Tibial artery (tissue), 4 donors: Measurements from ENCODE around the gene CLDN16.
A peak's percentile ranks its signal among the peaks of the same experiment; 100 is the strongest.

Experiments used
- DNase-seq, 2 donors: peaks; one replicate each; pipeline ENCODE4 v3.0.0-alpha.2; 2019
- H3K27ac ChIP-seq, 2 donors: fragments of 200-600 bp; sonication (generic) in 1 of 2; 1 replicate in 1 of 2; 2 replicates in 1 of 2; pipeline ENCODE4 v1.5.1; 2018 to 2019; ENCODE audit warnings: mild to moderate bottlenecking in 1 of 2
- H3K27me3 ChIP-seq, 2 donors: fragments of 200-600 bp; sonication (generic) in 1 of 2; one replicate each; pipeline versions ENCODE4 v1.5.1 to v1.6.0; 2016 to 2019
- H3K36me3 ChIP-seq, 3 donors: fragments of 200-600 bp; sonication (generic) in 2 of 3; one replicate each; pipeline ENCODE4 v1.5.1; 2016 to 2019; ENCODE audit warnings: mild to moderate bottlenecking in 2 of 3
- H3K4me1 ChIP-seq, 4 donors: fragments of 200-600 bp; sonication (generic) in 2 of 4; 1 replicate in 3 of 4; 2 replicates in 1 of 4; pipeline ENCODE4 v1.5.1; 2016 to 2019
- H3K4me3 ChIP-seq, 2 donors: fragments of 200-600 bp; sonication (generic) in 1 of 2; 1 replicate in 1 of 2; 2 replicates in 1 of 2; pipeline ENCODE4 v1.5.1; 2018 to 2019; ENCODE audit warnings: mild to moderate bottlenecking in 2 of 2
- H3K9me3 ChIP-seq, 3 donors: fragments of 200-600 bp; sonication (generic) in 1 of 3; one replicate each; pipeline ENCODE4 v1.5.1; 2016 to 2019
- CTCF ChIP-seq, 2 experiments: fragments of 200-600 bp in 1 of 2; fragments of 450-650 bp in 1 of 2; IDR thresholded peaks; one replicate each; pipeline ENCODE4 v1.5.1; 2017 to 2019; ENCODE audit warnings: antibody characterized with exemption in 2 of 2, mild to moderate bottlenecking in 1 of 2, moderate library complexity in 1 of 2
- intact Hi-C: fragments of 100-400 bp; cut with DNase I; formaldehyde crosslinking; loops from one replicate; pipeline ENCODE4 v1.15.0; 2023; ENCODE audit warnings: low total_unique reads

Gene CLDN16

GRCh38 chr3:190360228-190360627, 27.7 kb upstream of the CLDN16 start:
- intact Hi-C loops: no loop called here
- peak overlapping the region in 1 of 2 donors; percentile 32 for H3K27ac ChIP-seq
- H3K36me3 ChIP-seq: no peaks in the 10 kb centered on the region
- no peaks in the 10 kb centered on the region for H3K9me3 ChIP-seq
- no peaks in the 10 kb centered on the region for H3K27me3 ChIP-seq
- peaks cover 0 to 18% (median 2%) of the 10 kb centered on the region in 4 donors for H3K4me1 ChIP-seq
- no peak overlapping the region for H3K4me3 ChIP-seq
- no peak for TF ChIP-seq CTCF (IDR thresholded peaks at IDR 0.05)
- DNase-seq: no peak

- intact Hi-C loops: no loop called here
- H3K27me3 ChIP-seq: no peaks in the 10 kb centered on the region
- H3K4me3 ChIP-seq: no peak overlapping the region
- no peak for TF ChIP-seq CTCF (IDR thresholded peaks at IDR 0.05)
- no peak overlapping the region for H3K27ac ChIP-seq
- no peaks in the 10 kb centered on the region for H3K36me3 ChIP-seq
- H3K4me1 ChIP-seq: peaks cover 0 to 18% (median 2%) of the 10 kb centered on the region in 4 donors
- H3K9me3 ChIP-seq: no peaks in the 10 kb centered on the region
- DNase-seq: no peak
These were observed 26.2 kb upstream of the CLDN16 start for GRCh38 chr3:190361791-190362190.

- Histone ChIP-seq H3K9me3 (no peaks in the 10 kb centered on the region), H3K27me3 (no peaks in the 10 kb centered on the region), H3K4me1 (peaks cover 0 to 18% (median 2%) of the 10 kb centered on the region in 4 donors), H3K4me3 (no peak overlapping the region), H3K27ac (no peak overlapping the region), H3K36me3 (no peaks in the 10 kb centered on the region)
- no peak for TF ChIP-seq CTCF (IDR thresholded peaks at IDR 0.05)
- DNase-seq: no peak
- intact Hi-C loops: no loop called here
These were observed 25.7 kb upstream of the CLDN16 start for GRCh38 chr3:190362258-190362657.

- intact Hi-C loops: no loop called here
These were observed 21.8 kb upstream of the CLDN16 start for GRCh38 chr3:190366133-190366532.

GRCh38 chr3:190368881-190369280, 19.1 kb upstream of the CLDN16 start:
- Histone ChIP-seq H3K27ac (no peak overlapping the region), H3K4me1 (no peaks in the 10 kb centered on the region), H3K4me3 (no peak overlapping the region), H3K27me3 (no peaks in the 10 kb centered on the region), H3K9me3 (no peaks in the 10 kb centered on the region), H3K36me3 (no peaks in the 10 kb centered on the region)
- intact Hi-C loops: no loop called here
- TF ChIP-seq CTCF (IDR thresholded peaks at IDR 0.05): no peak
- DNase-seq: no peak

More at GRCh38 chr3:190366133-190366532, 21.8 kb upstream of the CLDN16 start:
- DNase-seq: no peak
- Histone ChIP-seq H3K36me3 (no peaks in the 10 kb centered on the region), H3K27ac (no peak overlapping the region), H3K4me1 (no peaks in the 10 kb centered on the region), H3K9me3 (no peaks in the 10 kb centered on the region), H3K4me3 (no peak overlapping the region), H3K27me3 (no peaks in the 10 kb centered on the region)
- no peak for TF ChIP-seq CTCF (IDR thresholded peaks at IDR 0.05)

- H3K27me3 ChIP-seq: no peaks in the 10 kb centered on the region
- H3K27ac ChIP-seq: no peak overlapping the region
- no peak for DNase-seq
- no peak overlapping the region for H3K4me3 ChIP-seq
- intact Hi-C loops: no loop called here
- no peaks in the 10 kb centered on the region for H3K4me1 ChIP-seq
- no peaks in the 10 kb centered on the region for H3K36me3 ChIP-seq
- TF ChIP-seq CTCF (IDR thresholded peaks at IDR 0.05): no peak
- no peaks in the 10 kb centered on the region for H3K9me3 ChIP-seq
These were observed 18.2 kb upstream of the CLDN16 start for GRCh38 chr3:190369668-190370295.
